Upper lobe of left lung (tissue), 4 donors: Measurements from ENCODE around the gene DSG2.

Experiments
- CTCF ChIP-seq, 6 experiments: fragments of 450-650 bp in 4 of 6; fragments of 200-600 bp in 2 of 6; sonication (generic) in 2 of 6; IDR thresholded peaks; one replicate each; pipeline ENCODE4 v1.5.1; 2016 to 2019; ENCODE audit warnings: antibody characterized with exemption in 6 of 6
- POLR2A ChIP-seq, 4 donors: fragments of 450-650 bp; IDR thresholded peaks; one replicate each; pipeline ENCODE4 v1.5.1; 2016 to 2017; ENCODE audit warnings: antibody characterized with exemption in 4 of 4, mild to moderate bottlenecking in 2 of 4

- no peak for TF ChIP-seq CTCF (IDR thresholded peaks at IDR 0.05)
- TF ChIP-seq POLR2A (IDR thresholded peaks at IDR 0.05), result no peak
These were observed 98.3 kb downstream of the DSG2 start for GRCh38 chr18:31596081-31596872.
